GM12891 (cell line): Measurements from ENCODE around the gene POLR1B.

Experiments used
- PAX5 ChIP-seq: IDR thresholded peaks from 2 replicates; pipeline ENCODE4 v1.6.1; 2011; ENCODE audit warnings: low read length, moderate library complexity, mild to moderate bottlenecking; ENCODE audit not compliant: insufficient read depth, severe bottlenecking
- POLR2A ChIP-seq: IDR thresholded peaks from 2 replicates; pipeline ENCODE4 v1.6.1; 2011; ENCODE audit warnings: low read depth, low read length, control low read depth
- POLR2AphosphoS5 ChIP-seq: IDR thresholded peaks from 2 replicates; pipeline ENCODE4 v1.6.1; 2011; ENCODE audit warnings: low read depth, low read length, control low read depth
- TAF1 ChIP-seq: IDR thresholded peaks from 2 replicates; pipeline ENCODE4 v1.6.1; 2011; ENCODE audit warnings: low read depth, low read length, control low read depth

DNA sequence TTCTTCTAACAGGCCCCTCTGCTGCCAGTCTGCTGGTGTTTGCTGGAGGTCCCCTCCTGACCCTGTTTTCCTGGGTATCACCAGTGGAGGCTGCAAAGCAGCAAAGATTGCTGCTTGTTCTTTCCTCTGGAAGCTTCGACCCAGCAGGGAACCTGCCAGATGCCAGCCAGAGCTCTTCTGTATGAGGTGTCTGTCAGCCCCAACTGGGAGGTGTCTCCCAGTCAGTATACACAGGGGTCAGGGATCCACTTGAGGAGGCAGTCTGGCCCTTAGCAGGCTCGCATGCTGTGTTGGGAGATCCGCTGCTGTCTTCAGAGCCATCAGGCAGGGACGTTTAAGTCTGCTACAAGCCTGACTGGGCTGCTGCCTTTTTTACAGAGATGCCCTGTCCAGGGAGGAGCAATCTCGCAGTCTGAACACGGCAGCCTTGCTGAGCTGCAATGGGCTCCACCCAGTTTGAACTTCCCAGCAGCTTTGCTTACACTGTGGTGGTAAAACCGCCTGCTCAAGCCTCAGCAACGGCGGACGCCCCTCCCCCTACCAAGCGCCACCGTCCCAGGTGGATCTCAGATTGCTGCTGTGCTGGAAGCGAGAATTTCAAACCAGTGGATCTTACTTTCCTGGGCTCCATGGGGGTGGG, 72.1 kb downstream of the POLR1B start:
- no peak for TF ChIP-seq POLR2A
- no peak for TF ChIP-seq POLR2AphosphoS5
- TF ChIP-seq TAF1, result no peak
- TF ChIP-seq PAX5, result no peak
